Measurements from ENCODE around the gene ICAM3. TPM values are rescaled to one million over a fixed set of nuclear protein-coding genes. Genes with fewer than 3 reads are reported as not detected.

The ICAM3 gene
- total RNA-seq, 1 experiment from 2014 or later, result 28.3 TPM

DNA sequence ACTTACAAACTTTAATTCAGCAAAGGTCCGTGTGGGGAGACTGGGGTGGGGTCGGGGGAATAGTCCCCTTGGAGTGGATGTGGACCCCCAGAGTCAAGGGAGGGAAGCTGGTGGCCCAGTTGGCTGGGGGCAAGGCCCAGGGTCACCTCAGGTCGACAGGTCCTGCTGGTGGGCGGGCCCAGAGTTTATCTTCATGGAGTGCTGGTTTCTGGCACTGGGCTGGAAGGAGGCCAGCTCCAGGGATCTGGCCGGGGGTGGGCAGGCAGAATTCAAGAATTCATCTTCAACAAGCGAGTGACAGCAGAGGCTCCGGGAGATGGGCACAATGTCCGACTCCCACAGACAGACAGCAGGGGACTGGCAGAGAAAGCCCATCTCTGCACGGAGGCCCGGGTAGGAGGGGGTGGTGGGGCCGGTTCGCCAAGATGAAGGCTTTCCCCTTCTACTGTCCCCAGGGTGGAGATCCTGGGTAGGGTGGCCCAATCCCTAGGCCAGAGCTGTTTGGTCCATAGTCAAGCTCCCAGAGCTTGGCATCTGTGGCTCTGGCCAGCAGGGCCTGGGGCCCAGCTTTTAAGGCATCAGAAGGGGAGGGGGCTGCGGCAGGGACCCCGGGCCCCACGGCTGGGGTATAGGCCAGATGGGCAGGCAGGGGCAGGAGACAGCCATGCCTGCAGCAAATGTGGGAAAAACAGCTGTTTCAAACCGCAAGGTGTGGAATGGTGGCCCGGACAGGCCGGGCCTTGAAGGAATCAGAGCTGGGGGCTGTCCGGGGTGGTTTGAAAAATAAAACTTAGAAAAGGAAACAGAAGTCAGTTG, 23.0 kb downstream of the ICAM3 start:
- H3K9ac ChIP-seq (ENCODE audit: extremely low read depth, insufficient read length, low read length), result no peak overlapping the region
- H4K8ac ChIP-seq (replicated peaks; ENCODE audit: insufficient read length, low read depth, low read length), result no peak overlapping the region
- no peak overlapping the region for H2BK5ac ChIP-seq (ENCODE audit: insufficient read length, low read length)
- peaks cover 3% of the 10 kb centered on the region for H3K23me2 ChIP-seq (ENCODE audit: insufficient read length, low read depth, low read length, poor library complexity, severe bottlenecking)
- no peak overlapping the region for H3T11ph ChIP-seq (ENCODE audit: low read length)
- Mint-ChIP-seq H3K9me3 (no peaks in the 10 kb centered on the region), H3K4me1 (peaks cover 11 to 14% of the 10 kb centered on the region in 2 experiments), H3K27ac (peak overlapping the region; percentile 77 to 92 (median 90); a peak in 5 of 7 replicates), H3K4me3 (peak overlapping the region; percentile 87 to 93), H3K27me3 (ENCODE audit: low read depth) (peaks cover 2% of the 10 kb centered on the region), H3K36me3 (ENCODE audit: insufficient read depth in 1 of 3, low read depth in 3 of 3) (peaks cover 13 to 46% (median 26%) of the 10 kb centered on the region in 3 experiments)
- no peak overlapping the region for H3K4ac ChIP-seq (ENCODE audit: low read depth, low read length)
- no peak overlapping the region for H4K5ac ChIP-seq (ENCODE audit: insufficient read length, low read depth, low read length)
- H2AFZ ChIP-seq (ENCODE audit: low read length), result no peak overlapping the region
- H3K79me2 ChIP-seq (ENCODE audit: insufficient read depth, low read length), result no peaks in the 10 kb centered on the region
- no peaks in the 10 kb centered on the region for H3K79me1 ChIP-seq (ENCODE audit: insufficient read depth, low read depth, low read length, poor library complexity, severe bottlenecking)
- H3K56ac ChIP-seq (ENCODE audit: insufficient read length, low read depth, low read length), result no peak overlapping the region
- H4K91ac ChIP-seq (ENCODE audit: insufficient read length, low read depth, low read length), result no peak overlapping the region
- H3K4me1 ChIP-seq (ENCODE audit: insufficient read depth, low read length), result no peaks in the 10 kb centered on the region
- no peak overlapping the region for H3K14ac ChIP-seq (ENCODE audit: insufficient read depth, low read length)
- peak overlapping the region; percentile 0 for H3K4me2 ChIP-seq (ENCODE audit: insufficient read depth, insufficient read length, low read length)
- no peak for TF ChIP-seq CTCF (conservative IDR thresholded peaks at IDR 0.05)
- no peak overlapping the region for H2BK20ac ChIP-seq (ENCODE audit: low read depth, low read length, poor library complexity, severe bottlenecking)
- H3K27me3 ChIP-seq (ENCODE audit: insufficient read depth, low read length), result no peaks in the 10 kb centered on the region
- no peak overlapping the region for H2BK12ac ChIP-seq (ENCODE audit: insufficient read length, low read depth, low read length)
- DNase-seq, result no peak
- no peak overlapping the region for H2BK15ac ChIP-seq (ENCODE audit: low read depth, low read length)
- no peaks in the 10 kb centered on the region for H4K20me1 ChIP-seq (ENCODE audit: control insufficient read depth, insufficient read depth, insufficient read length)
- H2AK5ac ChIP-seq (ENCODE audit: insufficient read length, low read length), result no peak overlapping the region
- H3K27ac ChIP-seq (ENCODE audit: insufficient read length, low read depth, low read length), result no peak overlapping the region
- no peak overlapping the region for H3K18ac ChIP-seq (ENCODE audit: insufficient read length, low read depth, low read length)
- no CpG with 5 or more reads among the region's 19 CpGs for WGBS (ENCODE audit: extremely low coverage, insufficient read length, low lambda C conversion rate)
- no peak overlapping the region for H3K23ac ChIP-seq (ENCODE audit: insufficient read length, low read depth, low read length)
- H2BK120ac ChIP-seq (ENCODE audit: low read depth, low read length, poor library complexity, severe bottlenecking), result no peak overlapping the region
- H3K9me3 ChIP-seq (ENCODE audit: control insufficient read depth, low read depth, low read length), result no peaks in the 10 kb centered on the region

Data from H9 (cell line).